Keratinocyte (primary cell): ENCODE data around the gene ASZ1. TPM values are rescaled to one million over a fixed set of nuclear protein-coding genes. Genes with fewer than 3 reads are reported as not detected.

ENCODE experiments used
- DNase-seq: peaks from one replicate; pipeline ENCODE4 v3.0.0-alpha.2; 2011; ENCODE audit warnings: low read depth, missing footprints, low spot score
- FAIRE-seq: peaks from 2 replicates; lab custom pipeline; 2011; peaks lifted over from hg19 to GRCh38; lab: Jason Lieb, UNC
- H2AFZ ChIP-seq: 2 replicates; pipeline ENCODE4 v1.6.0; 2012; ENCODE audit warnings: low read length, control low read depth, inconsistent platforms; ENCODE audit not compliant: control insufficient read depth
- H3K27ac ChIP-seq: 2 replicates; pipeline ENCODE4 v1.5.1; 2011; ENCODE audit warnings: low read length; ENCODE audit not compliant: control insufficient read depth, insufficient read depth
- H3K27me3 ChIP-seq: 3 replicates; pipeline ENCODE4 v1.6.0; 2011; ENCODE audit warnings: low read length; ENCODE audit not compliant: control insufficient read depth, insufficient read depth; ENCODE audit errors: extremely low read depth
- H3K36me3 ChIP-seq, 2 experiments: 2 replicates in 1 of 2; 3 replicates in 1 of 2; pipeline ENCODE4 v1.5.1; 2011; ENCODE audit warnings: low read length in 2 of 2, mild to moderate bottlenecking in 1 of 2; ENCODE audit not compliant: control insufficient read depth in 2 of 2, insufficient read depth in 2 of 2; ENCODE audit errors: extremely low read depth in 1 of 2
- H3K4me1 ChIP-seq: 3 replicates; pipeline ENCODE4 v1.5.1; 2011; ENCODE audit warnings: low read length; ENCODE audit not compliant: control insufficient read depth, insufficient read depth; ENCODE audit errors: extremely low read depth
- H3K4me2 ChIP-seq: 3 replicates; pipeline ENCODE4 v1.6.0; 2011; ENCODE audit warnings: low read depth, low read length; ENCODE audit not compliant: control insufficient read depth, insufficient read depth; ENCODE audit errors: extremely low read depth
- H3K4me3 ChIP-seq, 3 experiments: fragments of 200-600 bp in 1 of 3; sonication (generic) in 1 of 3; 2 replicates in 2 of 3; 3 replicates in 1 of 3; pipeline ENCODE4 v1.5.1; 2011 to 2016; ENCODE audit warnings: low read length in 3 of 3, mild to moderate bottlenecking in 3 of 3, control low read depth in 2 of 3, inconsistent platforms in 1 of 3, low read depth in 1 of 3, mixed read lengths in 1 of 3, mixed run types in 1 of 3, moderate library complexity in 1 of 3; ENCODE audit not compliant: control insufficient read depth in 2 of 3, insufficient read depth in 2 of 3; ENCODE audit errors: extremely low read depth in 1 of 3
- H3K79me2 ChIP-seq: 2 replicates; pipeline ENCODE4 v1.6.0; 2012; ENCODE audit warnings: low read length; ENCODE audit not compliant: control insufficient read depth, insufficient read depth
- H3K9ac ChIP-seq: 3 replicates; pipeline ENCODE4 v1.6.0; 2011; ENCODE audit warnings: low read length; ENCODE audit not compliant: control insufficient read depth, insufficient read depth; ENCODE audit errors: extremely low read depth
- H3K9me1 ChIP-seq: 3 replicates; pipeline ENCODE4 v1.6.0; 2011; ENCODE audit warnings: low read length; ENCODE audit not compliant: control insufficient read depth, insufficient read depth; ENCODE audit errors: extremely low read depth
- H3K9me3 ChIP-seq: 2 replicates; pipeline ENCODE4 v1.5.1; 2012; ENCODE audit warnings: low read depth, low read length; ENCODE audit not compliant: control insufficient read depth
- H4K20me1 ChIP-seq: 3 replicates; pipeline ENCODE4 v1.6.0; 2011; ENCODE audit warnings: low read length; ENCODE audit not compliant: control insufficient read depth, insufficient read depth; ENCODE audit errors: extremely low read depth
- CTCF ChIP-seq, 3 experiments: IDR thresholded peaks in 1 of 3; conservative IDR thresholded peaks in 1 of 3; optimal IDR thresholded peaks in 1 of 3; 2 replicates in 2 of 3; 3 replicates in 1 of 3; pipeline versions ENCODE3 to v1.5.1; 2011; ENCODE audit warnings: low read length in 3 of 3, mild to moderate bottlenecking in 3 of 3, moderate library complexity in 2 of 3, control low read depth in 1 of 3, inconsistent platforms in 1 of 3; ENCODE audit not compliant: insufficient read depth in 2 of 3; ENCODE audit errors: extremely low read depth in 1 of 3
- EZH2 ChIP-seq: IDR thresholded peaks from one replicate; pipeline ENCODE4 v1.6.1; 2012; ENCODE audit warnings: inconsistent platforms, mild to moderate bottlenecking, low read length, moderate library complexity
- dilution Hi-C: fragments of 300-500 bp; cut with MboI; formaldehyde crosslinking; loops from one replicate; pipeline ENCODE4 v1.7.0; 2020; ENCODE audit warnings: low sequenced_read_pairs; ENCODE audit not compliant: extremely low pct_ligation_motif_present
- polyA plus RNA-seq, 5 experiments: library from polyadenylated mRNA; depleted of rRNA in 3 of 5; stranded (reverse) in 3 of 5; stranded (forward) in 1 of 5; unstranded in 1 of 5; fragments of >200 nt; gene quantifications; 1 replicate in 1 of 5; 2 replicates in 3 of 5; 3 replicates in 1 of 5; pipeline versions ENCODE4 v1.2.1 to v1.2.3, GENCODE V29; 2011 to 2012; ENCODE audit warnings: missing spikeins in 2 of 5, low read depth in 1 of 5, low replicate concordance in 1 of 5

The ASZ1 gene
- polyA plus RNA-seq, 1 donor (not counting 4 experiments of a cell fraction or from before 2014, with no cell fraction given): not detected

GRCh38 chr7:117402109-117402508 is 25.2 kb downstream of the ASZ1 start:
- TF ChIP-seq EZH2: no peak
- TF ChIP-seq CTCF (optimal IDR thresholded peaks at IDR 0.05 in 1 of 3, IDR thresholded peaks at IDR 0.05 in 1 of 3, conservative IDR thresholded peaks at IDR 0.05 in 1 of 3; ENCODE audit: extremely low read depth in 1 of 3, insufficient read depth in 2 of 3, low read length in 3 of 3): no peak
- no peaks in the 10 kb centered on the region for H3K4me1 ChIP-seq
- no peaks in the 10 kb centered on the region for H3K9me3 ChIP-seq
- no peaks in the 10 kb centered on the region for H4K20me1 ChIP-seq
- no peaks in the 10 kb centered on the region for H3K9me1 ChIP-seq
- dilution Hi-C loops: no loop called here
- H3K9ac ChIP-seq: no peak overlapping the region
- H2AFZ ChIP-seq: no peak overlapping the region
- H3K27ac ChIP-seq: no peak overlapping the region
- H3K4me2 ChIP-seq: no peak overlapping the region
- DNase-seq (no peak), FAIRE-seq (no peak)
- no peaks in the 10 kb centered on the region for H3K36me3 ChIP-seq
- no peak overlapping the region for H3K4me3 ChIP-seq
- no peaks in the 10 kb centered on the region for H3K79me2 ChIP-seq
- H3K27me3 ChIP-seq: no peaks in the 10 kb centered on the region

GRCh38 chr7:117401293-117402002 is 25.8 kb downstream of the ASZ1 start:
- H3K9me1 ChIP-seq: no peaks in the 10 kb centered on the region
- H3K4me1 ChIP-seq: no peaks in the 10 kb centered on the region
- H4K20me1 ChIP-seq: no peaks in the 10 kb centered on the region
- FAIRE-seq (no peak), DNase-seq (no peak)
- no peak overlapping the region for H3K4me2 ChIP-seq
- H3K36me3 ChIP-seq: no peaks in the 10 kb centered on the region
- H3K27ac ChIP-seq: no peak overlapping the region
- TF ChIP-seq EZH2: no peak
- peak in 2 of 3 experiments; percentile 31 to 36 for TF ChIP-seq CTCF (optimal IDR thresholded peaks at IDR 0.05 in 1 of 3, IDR thresholded peaks at IDR 0.05 in 1 of 3, conservative IDR thresholded peaks at IDR 0.05 in 1 of 3; ENCODE audit: extremely low read depth in 1 of 3, insufficient read depth in 2 of 3, low read length in 3 of 3)
- H3K9ac ChIP-seq: no peak overlapping the region
- dilution Hi-C loops: no loop called here
- H3K9me3 ChIP-seq: no peaks in the 10 kb centered on the region
- H3K4me3 ChIP-seq: no peak overlapping the region
- H3K27me3 ChIP-seq: no peaks in the 10 kb centered on the region
- no peaks in the 10 kb centered on the region for H3K79me2 ChIP-seq
- no peak overlapping the region for H2AFZ ChIP-seq
